ENCODE data around the gene EML6. TPM values are rescaled to one million over a fixed set of nuclear protein-coding genes. Genes with fewer than 3 reads are reported as not detected.

EML6 gene
- polyA plus RNA-seq, 1 of the 3 experiments (the other 2 are of a cell fraction): 1.1 TPM

- ChIA-PET CTCF (interaction anchor here (0.8 to 1.7 kb wide), 2 partner anchors 53 to 209 kb away, joined by 3 to 4 read pairs; no protein-coding TSS in a partner anchor), POLR2A (no interaction called here)
- Histone ChIP-seq H4K20me1 (ENCODE audit: insufficient read depth) (no peaks in the 10 kb centered on the region), H3K27me3 (ENCODE audit: insufficient read depth) (no peaks in the 10 kb centered on the region), H3K9ac (no peak overlapping the region), H3K9me2 (no peaks in the 10 kb centered on the region), H3K27ac (ENCODE audit: low read depth in 2 of 2, low read length in 1 of 2) (no peak overlapping the region), H3K4me3 (ENCODE audit: low read depth in 2 of 2, low read length in 1 of 2) (no peak overlapping the region), H3K4me2 (no peak overlapping the region), H3K36me3 (replicated peaks in 1 of 2; ENCODE audit: control insufficient read depth in 1 of 2, insufficient read depth in 2 of 2, low read length in 1 of 2) (peaks cover 4 to 5% of the 10 kb centered on the region in 2 experiments), H3F3A (replicated peaks; ENCODE audit: insufficient read depth) (peaks cover 17% of the 10 kb centered on the region), H3K9me3 (no peaks in the 10 kb centered on the region), H2AFZ (ENCODE audit: low read depth) (no peak overlapping the region), H3K4me1 (ENCODE audit: control insufficient read depth in 1 of 2, insufficient read depth in 2 of 2, low read depth in 1 of 2, low read length in 1 of 2) (peaks cover 0 to 3% of the 10 kb centered on the region in 2 experiments; a peak in 1 of 4 replicates), H3K79me2 (ENCODE audit: insufficient read depth) (no peaks in the 10 kb centered on the region)
- WGBS (ENCODE audit: low lambda C conversion rate): 98% methylated on average over 7 of the region's 7 CpGs
- TF ChIP-seq CTCF (IDR thresholded peaks at IDR 0.05) (no peak), MEF2A (IDR thresholded peaks at IDR 0.05; ENCODE audit: borderline replicate concordance, low read depth) (no peak), EP300 (IDR thresholded peaks at IDR 0.05; ENCODE audit: borderline replicate concordance in 1 of 2, low read depth in 1 of 2, low read length in 1 of 2) (no peak), GABPA (IDR thresholded peaks at IDR 0.05; ENCODE audit: low read depth) (no peak), USF1 (IDR thresholded peaks at IDR 0.05; ENCODE audit: borderline replicate concordance, low read depth) (no peak), FOSL2 (IDR thresholded peaks at IDR 0.05; ENCODE audit: borderline replicate concordance, low read depth) (no peak), FOXJ3 (CRISPR knock-in tag; IDR thresholded peaks at IDR 0.05) (no peak), EZH2phosphoT487 (IDR thresholded peaks at IDR 0.05; ENCODE audit: borderline replicate concordance, low read depth) (no peak), JUND (IDR thresholded peaks at IDR 0.05) (no peak), SMC3 (IDR thresholded peaks at IDR 0.05; ENCODE audit: low read depth, low read length) (no peak), RCOR1 (IDR thresholded peaks at IDR 0.05; ENCODE audit: low read length) (no peak), POLR2AphosphoS5 (IDR thresholded peaks at IDR 0.05; ENCODE audit: low read depth, low read length) (no peak), YY1 (IDR thresholded peaks at IDR 0.05; ENCODE audit: low read depth) (no peak), ELF1 (IDR thresholded peaks at IDR 0.05) (no peak)
- TF ChIP-seq, protein P1, sequence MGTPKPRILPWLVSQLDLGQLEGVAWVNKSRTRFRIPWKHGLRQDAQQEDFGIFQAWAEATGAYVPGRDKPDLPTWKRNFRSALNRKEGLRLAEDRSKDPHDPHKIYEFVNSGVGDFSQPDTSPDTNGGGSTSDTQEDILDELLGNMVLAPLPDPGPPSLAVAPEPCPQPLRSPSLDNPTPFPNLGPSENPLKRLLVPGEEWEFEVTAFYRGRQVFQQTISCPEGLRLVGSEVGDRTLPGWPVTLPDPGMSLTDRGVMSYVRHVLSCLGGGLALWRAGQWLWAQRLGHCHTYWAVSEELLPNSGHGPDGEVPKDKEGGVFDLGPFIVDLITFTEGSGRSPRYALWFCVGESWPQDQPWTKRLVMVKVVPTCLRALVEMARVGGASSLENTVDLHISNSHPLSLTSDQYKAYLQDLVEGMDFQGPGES (IDR thresholded peaks at IDR 0.05; ENCODE audit: low read depth, low read length): no peak
- TF ChIP-seq, protein P2, sequence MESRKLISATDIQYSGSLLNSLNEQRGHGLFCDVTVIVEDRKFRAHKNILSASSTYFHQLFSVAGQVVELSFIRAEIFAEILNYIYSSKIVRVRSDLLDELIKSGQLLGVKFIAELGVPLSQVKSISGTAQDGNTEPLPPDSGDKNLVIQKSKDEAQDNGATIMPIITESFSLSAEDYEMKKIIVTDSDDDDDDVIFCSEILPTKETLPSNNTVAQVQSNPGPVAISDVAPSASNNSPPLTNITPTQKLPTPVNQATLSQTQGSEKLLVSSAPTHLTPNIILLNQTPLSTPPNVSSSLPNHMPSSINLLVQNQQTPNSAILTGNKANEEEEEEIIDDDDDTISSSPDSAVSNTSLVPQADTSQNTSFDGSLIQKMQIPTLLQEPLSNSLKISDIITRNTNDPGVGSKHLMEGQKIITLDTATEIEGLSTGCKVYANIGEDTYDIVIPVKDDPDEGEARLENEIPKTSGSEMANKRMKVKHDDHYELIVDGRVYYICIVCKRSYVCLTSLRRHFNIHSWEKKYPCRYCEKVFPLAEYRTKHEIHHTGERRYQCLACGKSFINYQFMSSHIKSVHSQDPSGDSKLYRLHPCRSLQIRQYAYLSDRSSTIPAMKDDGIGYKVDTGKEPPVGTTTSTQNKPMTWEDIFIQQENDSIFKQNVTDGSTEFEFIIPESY (IDR thresholded peaks at IDR 0.05; ENCODE audit: borderline replicate concordance, low read depth): no peak
- DNase-seq: no peak
Measured at GRCh38 chr2:54960164-54960563, 236.7 kb downstream of the EML6 start.

All from SK-N-SH (cell line).